Effector memory CD4-positive, alpha-beta T cell (primary cell): ENCODE results near the gene PRKCB.
"Not testable (repeated sequence)": the region's sequence is repeated elsewhere in the genome, so short reads cannot be mapped to it uniquely, and the experiment has no call there.

Experiments used
- DNase-seq, 3 donors: peaks; one replicate each; pipeline ENCODE4 v3.0.0-alpha.2; 2020
- H3K27ac ChIP-seq: 2 replicates; pipeline ENCODE4 v1.7.0; 2013; ENCODE audit warnings: mild to moderate bottlenecking, low read length, moderate library complexity; ENCODE audit not compliant: insufficient read depth, poor library complexity, severe bottlenecking
- H3K27me3 ChIP-seq: replicated peaks from 2 replicates; pipeline ENCODE4 v1.7.0; 2013; ENCODE audit warnings: mild to moderate bottlenecking, low read length; ENCODE audit not compliant: insufficient read depth, control insufficient read depth, poor library complexity, severe bottlenecking
- H3K36me3 ChIP-seq: 2 replicates; pipeline ENCODE4 v1.7.0; 2013; ENCODE audit warnings: mild to moderate bottlenecking, low read length, moderate library complexity; ENCODE audit not compliant: control insufficient read depth, insufficient read depth
- H3K4me1 ChIP-seq: 2 replicates; pipeline ENCODE4 v1.7.0; 2013; ENCODE audit warnings: low read length, mild to moderate bottlenecking; ENCODE audit not compliant: control insufficient read depth, insufficient read depth, poor library complexity, severe bottlenecking
- H3K4me3 ChIP-seq: 2 replicates; pipeline ENCODE4 v1.7.0; 2013; ENCODE audit warnings: low read length, low read depth, mild to moderate bottlenecking; ENCODE audit not compliant: insufficient read depth, poor library complexity, severe bottlenecking
- H3K9me3 ChIP-seq: 2 replicates; pipeline ENCODE4 v1.7.0; 2013; ENCODE audit warnings: mild to moderate bottlenecking, low read length, moderate library complexity; ENCODE audit not compliant: control insufficient read depth

PRKCB gene

DNA sequence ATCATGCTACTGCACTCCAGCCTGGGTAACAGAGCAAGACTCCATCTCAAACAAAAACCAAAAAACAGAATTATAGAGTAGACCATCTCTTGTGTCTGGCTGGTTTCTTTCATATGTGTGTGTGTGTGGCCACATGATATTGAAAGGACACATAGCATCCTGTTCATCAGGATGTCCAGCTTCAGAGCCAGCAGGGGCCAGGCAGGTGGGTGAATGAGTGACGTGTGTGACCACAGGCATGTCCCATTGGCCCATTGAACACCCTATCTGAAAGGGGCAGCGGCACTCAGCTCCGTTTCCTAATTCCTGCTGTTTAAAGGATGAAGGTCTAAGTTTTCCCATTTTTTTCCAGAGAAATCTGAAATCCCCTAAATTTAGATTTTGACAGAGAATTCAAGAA, 174.2 kb downstream of the PRKCB start:
- DNase-seq, result no peak
- Histone ChIP-seq H3K36me3 (no peaks in the 10 kb centered on the region), H3K4me1 (peaks cover 23% of the 10 kb centered on the region), H3K4me3 (no peak overlapping the region), H3K27me3 (no peaks in the 10 kb centered on the region), H3K9me3 (no peaks in the 10 kb centered on the region), H3K27ac (no peak overlapping the region)

DNA sequence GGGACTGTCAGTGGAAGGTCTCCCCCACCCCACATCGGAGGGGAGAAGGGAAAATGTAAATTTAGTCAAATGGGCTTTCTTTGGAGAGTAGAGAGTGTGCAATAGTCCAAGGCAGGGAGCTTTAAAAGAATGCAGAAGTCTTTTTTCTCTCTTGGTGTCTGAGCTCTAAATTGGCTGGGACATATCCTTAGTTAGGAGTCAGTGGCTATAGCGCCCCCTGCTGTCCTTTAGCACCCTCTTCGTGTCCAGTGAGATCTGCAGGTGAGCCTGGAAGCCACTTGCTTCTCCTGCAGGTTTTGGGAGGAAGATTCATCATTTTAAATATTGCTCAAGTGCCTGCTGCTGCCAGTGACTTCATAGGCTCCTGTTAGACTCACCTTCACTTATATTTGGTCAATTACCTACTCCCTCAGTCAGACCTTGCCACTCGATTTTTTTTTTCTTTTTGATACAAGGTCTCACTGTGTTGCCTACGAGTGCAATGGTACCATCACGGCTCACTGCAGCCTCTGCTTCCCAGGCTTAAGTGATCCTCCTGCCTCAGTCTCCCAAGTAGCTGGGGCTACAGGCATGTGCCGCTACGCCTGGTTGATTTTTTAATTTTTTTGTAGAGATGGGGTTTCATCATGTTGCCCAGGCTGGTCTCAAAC, 174.8 kb downstream of the PRKCB start:
- peak; percentile 50 to 74 (median 59) for DNase-seq
- Histone ChIP-seq H3K27ac (no peak overlapping the region), H3K9me3 (no peaks in the 10 kb centered on the region), H3K27me3 (no peaks in the 10 kb centered on the region), H3K4me1 (peaks cover 29% of the 10 kb centered on the region), H3K4me3 (no peak overlapping the region), H3K36me3 (no peaks in the 10 kb centered on the region)

DNA sequence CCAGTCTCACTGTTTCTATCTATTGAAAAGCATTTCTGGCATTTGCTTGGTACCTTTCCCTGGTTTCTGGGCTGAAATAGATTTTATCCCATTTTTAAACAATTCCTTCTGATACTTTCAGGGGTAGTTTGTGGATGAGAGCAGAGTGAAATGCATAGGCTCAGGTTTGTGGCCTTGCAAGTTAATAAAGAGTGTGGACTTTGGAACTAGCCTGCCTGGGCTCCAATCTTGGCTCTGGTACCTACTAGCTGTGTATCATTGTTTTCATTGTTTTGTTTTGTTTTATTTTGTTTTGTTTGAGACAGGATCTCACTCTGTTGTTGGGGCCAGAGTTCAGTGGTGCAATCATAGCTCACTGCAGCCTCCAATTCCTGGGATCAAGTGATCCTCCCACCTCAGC, 175.5 kb downstream of the PRKCB start:
- no peaks in the 10 kb centered on the region for H3K36me3 ChIP-seq
- no peak overlapping the region for H3K27ac ChIP-seq
- H3K4me1 ChIP-seq, result peaks cover 30% of the 10 kb centered on the region
- H3K4me3 ChIP-seq, result no peak overlapping the region
- H3K27me3 ChIP-seq, result no peaks in the 10 kb centered on the region
- no peak for DNase-seq
- H3K9me3 ChIP-seq, result no peaks in the 10 kb centered on the region

DNA sequence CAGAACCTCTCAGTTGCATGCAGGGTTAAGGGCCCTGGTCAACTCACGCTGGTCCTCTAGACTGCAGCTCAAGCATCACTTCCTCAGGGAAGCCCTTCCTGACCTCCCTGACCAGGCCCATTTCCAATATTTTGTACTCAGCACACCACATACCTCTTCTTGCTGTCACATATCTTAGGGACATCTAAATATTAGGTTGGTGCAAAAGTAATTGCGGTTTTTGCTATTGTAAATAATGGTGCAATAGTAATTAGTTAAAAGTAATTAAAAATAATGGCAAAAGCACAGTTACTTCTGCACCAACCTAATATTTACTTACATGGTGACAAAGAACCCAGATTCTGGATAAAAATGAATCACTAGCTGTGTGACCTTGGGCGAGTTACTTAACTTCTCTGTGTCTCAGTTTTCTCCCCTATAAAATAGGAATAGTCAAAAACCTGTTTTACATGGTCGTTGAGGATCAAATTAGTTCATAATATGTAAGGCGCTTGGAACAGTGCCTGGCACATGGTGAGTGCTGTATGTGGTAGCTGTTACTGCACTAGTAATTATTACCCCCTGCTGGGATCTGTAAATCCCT, 177.4 kb downstream of the PRKCB start:
- Histone ChIP-seq H3K36me3 (no peaks in the 10 kb centered on the region), H3K4me1 (peaks cover 30% of the 10 kb centered on the region), H3K4me3 (no peak overlapping the region), H3K27me3 (no peaks in the 10 kb centered on the region), H3K27ac (peak overlapping the region; percentile 55), H3K9me3 (no peaks in the 10 kb centered on the region)
- no peak for DNase-seq

DNA sequence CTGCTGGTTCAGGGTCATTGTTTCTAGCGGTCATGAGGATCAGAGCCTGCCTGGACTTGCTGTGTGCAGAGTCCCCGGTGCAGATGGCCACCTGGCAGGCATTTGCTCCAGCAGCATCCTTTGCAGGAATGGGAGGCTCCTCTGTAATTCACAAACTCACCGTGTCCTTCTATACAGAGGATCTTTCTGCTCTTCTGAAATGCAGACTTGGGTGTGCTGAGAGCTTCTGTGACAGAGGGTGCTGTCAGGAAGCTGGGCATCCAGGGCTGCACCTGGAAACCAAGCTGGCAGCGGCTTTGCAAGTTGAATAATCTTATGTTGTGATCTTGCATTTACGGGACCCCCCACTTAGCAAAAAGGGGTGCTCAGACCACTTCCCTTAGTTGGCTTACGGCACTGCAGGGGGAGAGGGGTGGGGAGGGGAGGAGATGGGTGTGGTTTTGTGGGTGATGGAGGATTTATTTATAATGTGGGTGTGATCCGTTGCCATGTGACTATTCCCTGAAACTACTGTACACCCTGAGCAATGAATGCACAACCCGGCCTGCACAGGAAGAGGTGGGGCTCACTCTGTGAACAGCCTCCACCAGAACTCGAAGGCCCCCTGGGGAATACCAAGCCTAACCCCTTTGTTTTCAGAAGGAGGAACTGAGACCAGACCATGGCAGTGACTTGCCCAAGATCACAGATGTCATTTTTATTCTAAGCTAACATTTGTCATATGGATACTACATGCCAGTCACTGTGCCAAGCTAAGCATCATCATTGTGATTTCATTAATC, 178.3 kb downstream of the PRKCB start:
- no peaks in the 10 kb centered on the region for H3K27me3 ChIP-seq
- peak overlapping the region; percentile 9 for H3K4me3 ChIP-seq
- H3K27ac ChIP-seq, result peak overlapping the region; percentile 55
- peak; percentile 4 to 37 (median 16) for DNase-seq
- H3K4me1 ChIP-seq, result peaks cover 30% of the 10 kb centered on the region
- H3K36me3 ChIP-seq, result no peaks in the 10 kb centered on the region
- no peaks in the 10 kb centered on the region for H3K9me3 ChIP-seq

DNA sequence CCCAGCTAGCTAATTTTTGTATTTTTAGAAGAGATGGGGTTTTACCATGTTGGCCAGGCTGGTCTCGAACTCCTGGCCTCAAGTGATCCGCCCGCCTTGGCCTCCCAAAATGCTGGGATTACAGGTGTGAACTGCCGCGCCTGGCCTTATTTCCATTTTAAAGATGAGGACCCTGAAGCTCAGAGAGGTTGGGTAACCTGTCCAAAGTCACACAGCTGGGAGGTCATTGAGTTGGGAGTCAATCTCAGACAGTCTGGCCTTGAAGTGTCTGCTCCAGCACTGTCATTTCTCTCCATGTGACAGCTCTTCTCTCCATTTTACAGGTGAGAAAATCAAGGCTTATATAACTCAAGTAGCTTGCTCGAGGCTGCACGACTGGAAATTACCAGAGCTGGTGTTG, 179.2 kb downstream of the PRKCB start:
- Histone ChIP-seq H3K27ac (peak overlapping the region; percentile 55), H3K4me1 (peaks cover 27% of the 10 kb centered on the region)
- not testable (repeated sequence) for DNase-seq, H3K36me3 ChIP-seq, H3K4me3 ChIP-seq, H3K27me3 ChIP-seq, H3K9me3 ChIP-seq

DNA sequence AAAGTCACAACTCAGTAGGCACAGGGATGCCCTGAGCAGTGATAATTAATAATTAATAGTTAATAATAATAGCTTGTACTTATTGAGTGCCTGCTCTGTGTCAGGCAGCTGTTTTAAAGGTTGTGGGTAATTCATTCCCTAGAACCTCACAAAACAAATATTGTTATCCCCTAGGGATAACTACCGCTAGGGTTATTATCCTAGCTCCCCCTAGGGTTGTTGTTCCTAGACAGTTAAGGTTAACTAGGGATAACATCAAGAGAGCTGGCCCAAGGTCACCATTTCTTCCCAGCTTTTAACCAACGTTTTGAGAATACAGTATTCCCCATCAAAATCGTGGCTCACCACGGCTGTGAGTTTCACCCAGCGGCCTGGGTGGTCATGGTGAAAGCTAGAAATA, 180.1 kb downstream of the PRKCB start:
- Histone ChIP-seq H3K4me3 (no peak overlapping the region), H3K4me1 (peaks cover 23% of the 10 kb centered on the region), H3K27ac (peak overlapping the region; percentile 55), H3K9me3 (no peaks in the 10 kb centered on the region), H3K36me3 (no peaks in the 10 kb centered on the region), H3K27me3 (no peaks in the 10 kb centered on the region)
- DNase-seq, result no peak

DNA sequence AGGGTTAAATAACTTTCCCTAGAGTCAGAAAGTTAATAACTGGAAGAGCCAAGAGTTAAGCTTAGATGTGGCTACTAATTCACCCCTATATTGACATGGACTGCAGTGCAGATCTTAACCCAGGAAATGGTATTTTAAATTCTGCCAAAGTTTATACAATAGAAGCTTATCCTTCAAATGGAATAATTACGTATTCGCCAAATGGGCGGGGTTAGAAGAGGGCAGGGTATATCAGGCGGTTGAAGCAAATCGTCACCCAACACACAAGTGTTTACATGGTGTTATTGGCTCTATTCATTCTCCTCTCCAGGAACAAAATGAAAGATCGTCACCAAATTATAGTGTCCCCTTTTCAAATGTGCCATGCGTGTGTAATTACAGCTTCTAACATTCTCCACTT, 182.7 kb downstream of the PRKCB start:
- Histone ChIP-seq H3K4me3 (no peak overlapping the region), H3K27ac (no peak overlapping the region), H3K4me1 (peaks cover 22% of the 10 kb centered on the region), H3K36me3 (no peaks in the 10 kb centered on the region), H3K9me3 (no peaks in the 10 kb centered on the region), H3K27me3 (no peaks in the 10 kb centered on the region)
- DNase-seq, result no peak

DNA sequence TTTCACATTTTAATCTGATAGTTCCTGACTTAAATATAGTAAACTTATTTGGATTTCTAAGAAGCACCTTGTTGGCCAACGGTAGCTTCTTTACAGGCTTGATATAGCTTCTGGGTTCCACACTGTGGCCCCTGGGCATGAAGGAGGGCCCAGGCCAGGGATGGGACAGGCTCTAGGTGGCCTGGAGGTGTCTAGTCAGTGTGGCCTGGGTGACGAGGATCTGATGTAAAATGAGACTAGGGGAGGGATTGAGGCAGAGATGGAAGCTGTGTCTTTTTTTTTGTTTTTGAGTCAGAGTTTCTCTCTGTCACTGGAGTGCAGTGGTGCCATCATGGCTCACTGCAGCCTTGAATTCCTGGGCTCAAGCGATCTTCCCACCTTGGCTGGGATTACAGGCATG, 187.0 kb downstream of the PRKCB start:
- H3K27me3 ChIP-seq, result no peaks in the 10 kb centered on the region
- H3K27ac ChIP-seq, result no peak overlapping the region
- H3K4me3 ChIP-seq, result no peak overlapping the region
- no peaks in the 10 kb centered on the region for H3K9me3 ChIP-seq
- no peak for DNase-seq
- no peaks in the 10 kb centered on the region for H3K36me3 ChIP-seq
- H3K4me1 ChIP-seq, result no peaks in the 10 kb centered on the region

DNA sequence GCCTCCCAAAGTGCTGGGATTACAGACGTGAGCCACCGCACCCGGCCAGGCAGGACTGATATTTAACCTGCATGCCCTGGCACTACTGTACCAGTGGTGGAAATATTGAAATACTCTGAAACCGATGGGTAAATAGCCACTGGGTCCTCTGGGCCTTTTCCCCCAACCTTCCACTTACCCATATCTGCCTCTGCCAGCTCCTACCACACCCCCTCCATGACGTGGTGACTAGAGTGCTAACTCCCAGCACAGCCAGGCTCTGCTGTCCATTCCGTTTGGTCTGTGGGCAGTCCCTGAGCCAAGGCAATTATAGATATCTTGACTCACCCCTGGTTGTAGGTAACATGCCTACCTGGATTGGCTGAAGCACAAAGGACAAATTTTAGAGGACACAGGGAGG, 187.8 kb downstream of the PRKCB start:
- Histone ChIP-seq H3K4me3 (no peak overlapping the region), H3K36me3 (no peaks in the 10 kb centered on the region), H3K4me1 (no peaks in the 10 kb centered on the region), H3K27ac (no peak overlapping the region), H3K27me3 (no peaks in the 10 kb centered on the region), H3K9me3 (no peaks in the 10 kb centered on the region)
- DNase-seq, result no peak
